Measurements from ENCODE around the gene RPS25. TPM values are rescaled to one million over a fixed set of nuclear protein-coding genes. Genes with fewer than 3 reads are reported as not detected.
"Not testable (repeated sequence)": the region's sequence is repeated elsewhere in the genome, so short reads cannot be mapped to it uniquely, and the experiment has no call there.

Gene RPS25
- total RNA-seq, 2 experiments from 2014 or later = 1,395 to 1,648 TPM

GRCh38 chr11:118988280-118988679 is 29.9 kb downstream of the RPS25 start:
- no peaks in the 10 kb centered on the region for H3K4me1 ChIP-seq (ENCODE audit: insufficient read depth, low read length, poor library complexity, severe bottlenecking)
- no peaks in the 10 kb centered on the region for H3K79me2 ChIP-seq (ENCODE audit: insufficient read depth, low read depth, low read length)
- no peak overlapping the region for H3K4me3 ChIP-seq (ENCODE audit: low read depth, low read length, poor library complexity, severe bottlenecking)
- H4K20me1 ChIP-seq (ENCODE audit: insufficient read depth, low read length) = no peaks in the 10 kb centered on the region
- no peaks in the 10 kb centered on the region for H3K9me3 ChIP-seq (ENCODE audit: low read length)
- BruUV-seq (replicated peaks) = no TSS peak
- ChIA-PET POLR2A (no interaction called here), CTCF (ENCODE audit: unreplicated experiment) (no interaction called here)
- no peaks in the 10 kb centered on the region; the same call in 1 of the 2 replicates for H3K36me3 ChIP-seq (ENCODE audit: insufficient read depth, low read length)
- H3K9me2 ChIP-seq (ENCODE audit: insufficient read depth, low read length) = no peaks in the 10 kb centered on the region
- no peak for DNase-seq (ENCODE audit: low spot score)
- intact Hi-C loops (cut with micrococcal nuclease; ENCODE audit: unreplicated experiment) = no loop called here
- TF ChIP-seq EZH2phosphoT487 (IDR thresholded peaks at IDR 0.05; ENCODE audit: borderline replicate concordance, low read depth, low read length) (no peak), CTCF (conservative IDR thresholded peaks at IDR 0.05; ENCODE audit: low read length) (no peak)
- no peak overlapping the region for H2AFZ ChIP-seq (ENCODE audit: low read length)
- H3K4me2 ChIP-seq (ENCODE audit: low read length) = no peak overlapping the region
- no peak overlapping the region for H3K27ac ChIP-seq (ENCODE audit: low read depth, low read length, poor library complexity, severe bottlenecking)

GRCh38 chr11:118984825-118985224 is 33.3 kb downstream of the RPS25 start:
- H4K20me1 ChIP-seq (ENCODE audit: insufficient read depth, low read length) = no peaks in the 10 kb centered on the region
- ChIA-PET CTCF (ENCODE audit: unreplicated experiment) (interaction anchor here (0.5 kb wide), 1 partner anchor 12 kb away, joined by 3 read pairs; no protein-coding TSS in a partner anchor), POLR2A (interaction anchor here (1.1 kb wide), 1 partner anchor 11 kb away, joined by 4 read pairs; no protein-coding TSS in a partner anchor)
- intact Hi-C loops (cut with micrococcal nuclease; ENCODE audit: unreplicated experiment) = no loop called here
- no peak overlapping the region for H2AFZ ChIP-seq (ENCODE audit: low read length)
- no peak overlapping the region for H3K4me3 ChIP-seq (ENCODE audit: low read depth, low read length, poor library complexity, severe bottlenecking)
- no peaks in the 10 kb centered on the region for H3K4me1 ChIP-seq (ENCODE audit: insufficient read depth, low read length, poor library complexity, severe bottlenecking)
- H3K9me2 ChIP-seq (ENCODE audit: insufficient read depth, low read length) = no peaks in the 10 kb centered on the region
- H3K9me3 ChIP-seq (ENCODE audit: low read length) = no peaks in the 10 kb centered on the region
- no peak overlapping the region for H3K27ac ChIP-seq (ENCODE audit: low read depth, low read length, poor library complexity, severe bottlenecking)
- H3K79me2 ChIP-seq (ENCODE audit: insufficient read depth, low read depth, low read length) = no peaks in the 10 kb centered on the region
- H3K4me2 ChIP-seq (ENCODE audit: low read length) = no peak overlapping the region
- no peak for DNase-seq (ENCODE audit: low spot score)
- no peaks in the 10 kb centered on the region for H3K36me3 ChIP-seq (ENCODE audit: insufficient read depth, low read length)
- TF ChIP-seq CTCF (conservative IDR thresholded peaks at IDR 0.05; ENCODE audit: low read length) (no peak), EZH2phosphoT487 (IDR thresholded peaks at IDR 0.05; ENCODE audit: borderline replicate concordance, low read depth, low read length) (no peak)
- no TSS peak for BruUV-seq (replicated peaks)

GRCh38 chr11:118984337-118984736 is 33.8 kb downstream of the RPS25 start:
- H2AFZ ChIP-seq (ENCODE audit: low read length); CTCF ChIA-PET (ENCODE audit: unreplicated experiment); H3K4me2 ChIP-seq (ENCODE audit: low read length); H3K9me2 ChIP-seq (ENCODE audit: insufficient read depth, low read length); H3K4me3 ChIP-seq (ENCODE audit: low read depth, low read length, poor library complexity, severe bottlenecking); H3K9me3 ChIP-seq (ENCODE audit: low read length); H3K36me3 ChIP-seq (ENCODE audit: insufficient read depth, low read length); H4K20me1 ChIP-seq (ENCODE audit: insufficient read depth, low read length); BruUV-seq (replicated peaks); H3K27ac ChIP-seq (ENCODE audit: low read depth, low read length, poor library complexity, severe bottlenecking); H3K4me1 ChIP-seq (ENCODE audit: insufficient read depth, low read length, poor library complexity, severe bottlenecking); DNase-seq (ENCODE audit: low spot score); intact Hi-C loops (cut with micrococcal nuclease; ENCODE audit: unreplicated experiment); H3K79me2 ChIP-seq (ENCODE audit: insufficient read depth, low read depth, low read length): not testable (repeated sequence)
- POLR2A ChIA-PET = interaction anchor here (1.1 kb wide), 1 partner anchor 11 kb away, joined by 4 read pairs; no protein-coding TSS in a partner anchor

All from OCI-LY7 (cell line).